Keratinocyte (primary cell): Measurements from ENCODE around the gene ENTPD5. TPM values are rescaled to one million over a fixed set of nuclear protein-coding genes. Genes with fewer than 3 reads are reported as not detected.
A peak's percentile ranks its signal among the peaks of the same experiment; 100 is the strongest.

ENCODE experiments used
- DNase-seq: peaks from one replicate; pipeline ENCODE4 v3.0.0-alpha.2; 2011; ENCODE audit warnings: low read depth, missing footprints, low spot score
- FAIRE-seq: peaks from 2 replicates; lab custom pipeline; 2011; peaks lifted over from hg19 to GRCh38; lab: Jason Lieb, UNC
- H2AFZ ChIP-seq: 2 replicates; pipeline ENCODE4 v1.6.0; 2012; ENCODE audit warnings: low read length, control low read depth, inconsistent platforms; ENCODE audit not compliant: control insufficient read depth
- H3K27ac ChIP-seq: 2 replicates; pipeline ENCODE4 v1.5.1; 2011; ENCODE audit warnings: low read length; ENCODE audit not compliant: control insufficient read depth, insufficient read depth
- H3K27me3 ChIP-seq: 3 replicates; pipeline ENCODE4 v1.6.0; 2011; ENCODE audit warnings: low read length; ENCODE audit not compliant: control insufficient read depth, insufficient read depth; ENCODE audit errors: extremely low read depth
- H3K36me3 ChIP-seq, 2 experiments: 2 replicates in 1 of 2; 3 replicates in 1 of 2; pipeline ENCODE4 v1.5.1; 2011; ENCODE audit warnings: low read length in 2 of 2, mild to moderate bottlenecking in 1 of 2; ENCODE audit not compliant: control insufficient read depth in 2 of 2, insufficient read depth in 2 of 2; ENCODE audit errors: extremely low read depth in 1 of 2
- H3K4me1 ChIP-seq: 3 replicates; pipeline ENCODE4 v1.5.1; 2011; ENCODE audit warnings: low read length; ENCODE audit not compliant: control insufficient read depth, insufficient read depth; ENCODE audit errors: extremely low read depth
- H3K4me2 ChIP-seq: 3 replicates; pipeline ENCODE4 v1.6.0; 2011; ENCODE audit warnings: low read depth, low read length; ENCODE audit not compliant: control insufficient read depth, insufficient read depth; ENCODE audit errors: extremely low read depth
- H3K4me3 ChIP-seq, 3 experiments: fragments of 200-600 bp in 1 of 3; sonication (generic) in 1 of 3; 2 replicates in 2 of 3; 3 replicates in 1 of 3; pipeline ENCODE4 v1.5.1; 2011 to 2016; ENCODE audit warnings: low read length in 3 of 3, mild to moderate bottlenecking in 3 of 3, control low read depth in 2 of 3, inconsistent platforms in 1 of 3, low read depth in 1 of 3, mixed read lengths in 1 of 3, mixed run types in 1 of 3, moderate library complexity in 1 of 3; ENCODE audit not compliant: control insufficient read depth in 2 of 3, insufficient read depth in 2 of 3; ENCODE audit errors: extremely low read depth in 1 of 3
- H3K79me2 ChIP-seq: 2 replicates; pipeline ENCODE4 v1.6.0; 2012; ENCODE audit warnings: low read length; ENCODE audit not compliant: control insufficient read depth, insufficient read depth
- H3K9ac ChIP-seq: 3 replicates; pipeline ENCODE4 v1.6.0; 2011; ENCODE audit warnings: low read length; ENCODE audit not compliant: control insufficient read depth, insufficient read depth; ENCODE audit errors: extremely low read depth
- H3K9me1 ChIP-seq: 3 replicates; pipeline ENCODE4 v1.6.0; 2011; ENCODE audit warnings: low read length; ENCODE audit not compliant: control insufficient read depth, insufficient read depth; ENCODE audit errors: extremely low read depth
- H3K9me3 ChIP-seq: 2 replicates; pipeline ENCODE4 v1.5.1; 2012; ENCODE audit warnings: low read depth, low read length; ENCODE audit not compliant: control insufficient read depth
- H4K20me1 ChIP-seq: 3 replicates; pipeline ENCODE4 v1.6.0; 2011; ENCODE audit warnings: low read length; ENCODE audit not compliant: control insufficient read depth, insufficient read depth; ENCODE audit errors: extremely low read depth
- CTCF ChIP-seq, 3 experiments: IDR thresholded peaks in 1 of 3; conservative IDR thresholded peaks in 1 of 3; optimal IDR thresholded peaks in 1 of 3; 2 replicates in 2 of 3; 3 replicates in 1 of 3; pipeline versions ENCODE3 to v1.5.1; 2011; ENCODE audit warnings: low read length in 3 of 3, mild to moderate bottlenecking in 3 of 3, moderate library complexity in 2 of 3, control low read depth in 1 of 3, inconsistent platforms in 1 of 3; ENCODE audit not compliant: insufficient read depth in 2 of 3; ENCODE audit errors: extremely low read depth in 1 of 3
- EZH2 ChIP-seq: IDR thresholded peaks from one replicate; pipeline ENCODE4 v1.6.1; 2012; ENCODE audit warnings: inconsistent platforms, mild to moderate bottlenecking, low read length, moderate library complexity
- dilution Hi-C: fragments of 300-500 bp; cut with MboI; formaldehyde crosslinking; loops from one replicate; pipeline ENCODE4 v1.7.0; 2020; ENCODE audit warnings: low sequenced_read_pairs; ENCODE audit not compliant: extremely low pct_ligation_motif_present
- polyA plus RNA-seq, 5 experiments: library from polyadenylated mRNA; depleted of rRNA in 3 of 5; stranded (reverse) in 3 of 5; stranded (forward) in 1 of 5; unstranded in 1 of 5; fragments of >200 nt; gene quantifications; 1 replicate in 1 of 5; 2 replicates in 3 of 5; 3 replicates in 1 of 5; pipeline versions ENCODE4 v1.2.1 to v1.2.3, GENCODE V29; 2011 to 2012; ENCODE audit warnings: missing spikeins in 2 of 5, low read depth in 1 of 5, low replicate concordance in 1 of 5

Gene ENTPD5
- polyA plus RNA-seq, 1 donor (not counting 4 experiments of a cell fraction or from before 2014, with no cell fraction given), result 10.5 TPM

- Histone ChIP-seq H3K79me2 (no peaks in the 10 kb centered on the region), H4K20me1 (no peaks in the 10 kb centered on the region), H3K27ac (no peak overlapping the region), H3K27me3 (no peaks in the 10 kb centered on the region), H3K4me1 (no peaks in the 10 kb centered on the region), H3K9ac (no peak overlapping the region), H3K4me2 (no peak overlapping the region), H3K4me3 (no peak overlapping the region), H3K36me3 (peaks cover 14 to 16% of the 10 kb centered on the region in 2 experiments), H2AFZ (no peak overlapping the region), H3K9me3 (no peaks in the 10 kb centered on the region), H3K9me1 (no peaks in the 10 kb centered on the region)
- DNase-seq (no peak), FAIRE-seq (peak; percentile 46)
- TF ChIP-seq CTCF (optimal IDR thresholded peaks at IDR 0.05 in 1 of 3, IDR thresholded peaks at IDR 0.05 in 1 of 3, conservative IDR thresholded peaks at IDR 0.05 in 1 of 3; ENCODE audit: extremely low read depth in 1 of 3, insufficient read depth in 2 of 3, low read length in 3 of 3), result no peak
- TF ChIP-seq EZH2, result no peak
- dilution Hi-C loops, result no loop called here
These were observed 45.6 kb downstream of the ENTPD5 start for GRCh38 chr14:73973497-73973896.

DNA sequence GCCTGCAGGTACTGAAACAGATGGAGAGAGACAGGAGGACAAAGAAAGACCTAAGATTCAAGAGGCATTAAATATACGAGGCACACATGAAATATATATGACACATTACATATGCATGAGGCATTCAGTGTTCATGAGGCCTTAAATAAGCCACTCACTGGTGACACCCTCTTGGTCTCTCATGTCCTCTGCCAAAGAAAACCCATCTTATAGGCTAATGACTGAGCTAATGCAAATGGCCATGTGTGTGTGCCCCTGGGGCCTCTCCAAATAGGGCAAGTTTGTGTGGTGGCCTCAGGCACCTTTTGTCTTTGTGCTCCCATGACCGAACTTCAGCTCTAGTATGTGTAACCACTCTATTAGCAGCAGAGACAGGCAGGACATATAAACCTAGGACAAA, 50.2 kb downstream of the ENTPD5 start:
- Histone ChIP-seq H3K27ac (no peak overlapping the region), H3K36me3 (peaks cover 11 to 12% of the 10 kb centered on the region in 2 experiments), H3K27me3 (no peaks in the 10 kb centered on the region), H3K4me3 (no peak overlapping the region), H4K20me1 (no peaks in the 10 kb centered on the region), H3K79me2 (no peaks in the 10 kb centered on the region), H3K9me3 (no peaks in the 10 kb centered on the region), H2AFZ (no peak overlapping the region), H3K4me1 (no peaks in the 10 kb centered on the region), H3K9me1 (no peaks in the 10 kb centered on the region), H3K4me2 (no peak overlapping the region), H3K9ac (no peak overlapping the region)
- DNase-seq, result no peak
- TF ChIP-seq CTCF (optimal IDR thresholded peaks at IDR 0.05 in 1 of 3, IDR thresholded peaks at IDR 0.05 in 1 of 3, conservative IDR thresholded peaks at IDR 0.05 in 1 of 3; ENCODE audit: extremely low read depth in 1 of 3, insufficient read depth in 2 of 3, low read length in 3 of 3), result no peak
- no peak for TF ChIP-seq EZH2
- dilution Hi-C loops, result no loop called here
- no peak for FAIRE-seq
